Measurements from ENCODE around the gene CCDC57. TPM values are rescaled to one million over a fixed set of nuclear protein-coding genes. Genes with fewer than 3 reads are reported as not detected.

The CCDC57 gene
- total and polyA plus RNA-seq, 8 donors, result 19.6 to 176 (median 25.4) TPM

GRCh38 chr17:82173351-82174041, 39.1 kb downstream of the CCDC57 start:
- Histone ChIP-seq H3K27ac (no peak overlapping the region), H3K4me3 (no peak overlapping the region), H3K36me3 (peaks cover 0 to 20% (median 0%) of the 10 kb centered on the region in 3 donors), H3K9me3 (no peaks in the 10 kb centered on the region), H3K4me1 (no peaks in the 10 kb centered on the region), H3K27me3 (no peaks in the 10 kb centered on the region)
- WGBS, 2 donors, result 84 to 89% methylated on average over 18 of the region's 18 CpGs
- FAIRE-seq (no peak), ATAC-seq (no peak), DNase-seq (peak in 1 of 6 donors; percentile 17)
- TF ChIP-seq CTCF (IDR thresholded peaks at IDR 0.05), result no peak
- intact Hi-C loops (cut with DNase I), result no loop called here

- FAIRE-seq (no peak), DNase-seq (peak in 1 of 6 donors; percentile 23), ATAC-seq (no peak)
- H3K27me3 ChIP-seq, result no peaks in the 10 kb centered on the region
- 92 to 95% methylated on average over 18 of the region's 18 CpGs for WGBS, 2 donors
- peaks cover 0 to 20% (median 0%) of the 10 kb centered on the region in 3 donors for H3K36me3 ChIP-seq
- TF ChIP-seq CTCF (IDR thresholded peaks at IDR 0.05), result no peak
- no peak overlapping the region for H3K27ac ChIP-seq
- no peak overlapping the region for H3K4me3 ChIP-seq
- intact Hi-C loops (cut with DNase I), result no loop called here
- no peaks in the 10 kb centered on the region for H3K4me1 ChIP-seq
- no peaks in the 10 kb centered on the region for H3K9me3 ChIP-seq
These were observed 40.0 kb downstream of the CCDC57 start for GRCh38 chr17:82172486-82173160.

GRCh38 chr17:82171750-82172375, 40.8 kb downstream of the CCDC57 start:
- H3K27me3 ChIP-seq, result no peaks in the 10 kb centered on the region
- DNase-seq (no peak), FAIRE-seq (no peak), ATAC-seq (no peak)
- H3K27ac ChIP-seq, result no peak overlapping the region
- H3K4me3 ChIP-seq, result no peak overlapping the region
- no peak for TF ChIP-seq CTCF (IDR thresholded peaks at IDR 0.05)
- 87 to 90% methylated on average over 14 of the region's 14 CpGs for WGBS, 2 donors
- intact Hi-C loops (cut with DNase I), result no loop called here
- peaks cover 0 to 20% (median 0%) of the 10 kb centered on the region in 3 donors for H3K36me3 ChIP-seq
- no peaks in the 10 kb centered on the region for H3K9me3 ChIP-seq
- no peaks in the 10 kb centered on the region for H3K4me1 ChIP-seq

- no peak for FAIRE-seq
- DNase-seq, result peak in 1 of 6 donors; percentile 43
- 81 to 86% methylated on average over 19 of the region's 19 CpGs for WGBS, 2 donors
- Histone ChIP-seq H3K27ac (no peak overlapping the region), H3K4me3 (no peak overlapping the region), H3K36me3 (peaks cover 0 to 26% (median 0%) of the 10 kb centered on the region in 3 donors), H3K9me3 (no peaks in the 10 kb centered on the region), H3K4me1 (no peaks in the 10 kb centered on the region), H3K27me3 (no peaks in the 10 kb centered on the region)
- intact Hi-C loops (cut with DNase I), result no loop called here
- ATAC-seq, result peak in 2 of 4 donors; percentile 63 to 70
- TF ChIP-seq CTCF (IDR thresholded peaks at IDR 0.05), result no peak
These were observed 42.2 kb downstream of the CCDC57 start for GRCh38 chr17:82170412-82170961.
